HL-60/S4 treated with phorbol 12-myristate 13-acetate at 8.2 ng/mL for 4 days and 3 days (cell line): Measurements from ENCODE around the gene FBLIM1.

ENCODE experiments used
- in situ Hi-C: fragments of 300-500 bp; cut with MboI; formaldehyde crosslinking; loops from 2 replicates; pipeline ENCODE4 v1.15.0; 2022; ENCODE audit warnings: low sequenced_read_pairs

Gene FBLIM1

GRCh38 chr1:15758343-15758931 is at the start of gene FBLIM1:
Gene FBLIM1, plus strand, starts transcription at chr1:15758795. Its CDS starts 6,189 bp downstream, at chr1:15764984.
- in situ Hi-C loops = no loop called here

- in situ Hi-C loops = no loop called here
Measured at GRCh38 chr1:15709226-15709625, 49.4 kb upstream of the FBLIM1 start.

- in situ Hi-C loops = no loop called here
Measured at GRCh38 chr1:15712168-15712567, 46.4 kb upstream of the FBLIM1 start.

- in situ Hi-C loops = no loop called here
Measured at GRCh38 chr1:15714406-15715136, 44.0 kb upstream of the FBLIM1 start.

GRCh38 chr1:15717418-15718125 is 41.0 kb upstream of the FBLIM1 start:
- in situ Hi-C loops = no loop called here

- in situ Hi-C loops = no loop called here
Measured at GRCh38 chr1:15718199-15718601, 40.4 kb upstream of the FBLIM1 start.

GRCh38 chr1:15719381-15720120 is 39.0 kb upstream of the FBLIM1 start:
- in situ Hi-C loops = no loop called here

GRCh38 chr1:15720861-15721260 is 37.7 kb upstream of the FBLIM1 start:
- in situ Hi-C loops = no loop called here

GRCh38 chr1:15722411-15722810 is 36.2 kb upstream of the FBLIM1 start:
- in situ Hi-C loops = no loop called here

- in situ Hi-C loops = no loop called here
Measured at GRCh38 chr1:15722836-15723532, 35.6 kb upstream of the FBLIM1 start.

- in situ Hi-C loops = no loop called here
Measured at GRCh38 chr1:15723631-15724246, 34.9 kb upstream of the FBLIM1 start.

GRCh38 chr1:15724949-15725880 is 33.4 kb upstream of the FBLIM1 start:
- in situ Hi-C loops = no loop called here

- in situ Hi-C loops = no loop called here
Measured at GRCh38 chr1:15726508-15726907, 32.1 kb upstream of the FBLIM1 start.

- in situ Hi-C loops = no loop called here
Measured at GRCh38 chr1:15727021-15727420, 31.6 kb upstream of the FBLIM1 start.

- in situ Hi-C loops = no loop called here
Measured at GRCh38 chr1:15727424-15727823, 31.2 kb upstream of the FBLIM1 start.

- in situ Hi-C loops = no loop called here
Measured at GRCh38 chr1:15727866-15728534, 30.6 kb upstream of the FBLIM1 start.

GRCh38 chr1:15728937-15729657 is 29.5 kb upstream of the FBLIM1 start:
- in situ Hi-C loops = no loop called here

GRCh38 chr1:15730423-15730822 is 28.2 kb upstream of the FBLIM1 start:
- in situ Hi-C loops = no loop called here
